GM21381 (cell line): Measurements from ENCODE around the gene ZNF19.

Source experiments
- ATAC-seq: cut with Tn5 transposase; IDR thresholded peaks from one replicate; pipeline ENCODE4 v1.9.1; 2021; ENCODE audit warnings: mild to moderate bottlenecking, moderate library complexity; ENCODE audit not compliant: unreplicated experiment

ZNF19 gene

DNA sequence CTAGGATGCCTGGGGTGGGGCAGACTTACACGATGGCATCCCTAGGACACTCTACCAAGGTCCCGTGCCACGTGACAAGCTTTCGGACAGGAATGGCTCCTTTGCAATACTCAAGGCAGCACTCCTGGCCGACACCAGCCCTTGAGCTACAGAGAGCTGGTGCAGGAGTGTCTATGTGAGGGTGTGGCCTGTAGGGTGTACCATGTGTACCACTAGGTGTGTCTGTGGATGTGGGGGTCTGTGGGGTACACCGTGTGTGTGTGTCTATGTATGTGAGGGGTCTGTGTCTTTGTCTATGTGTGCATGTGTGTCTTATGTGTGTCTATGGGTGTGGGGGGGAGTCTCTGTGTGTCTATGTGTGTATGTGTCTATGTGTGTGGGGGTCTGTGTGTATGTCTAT, 45.4 kb downstream of the ZNF19 start:
- no peak for ATAC-seq

DNA sequence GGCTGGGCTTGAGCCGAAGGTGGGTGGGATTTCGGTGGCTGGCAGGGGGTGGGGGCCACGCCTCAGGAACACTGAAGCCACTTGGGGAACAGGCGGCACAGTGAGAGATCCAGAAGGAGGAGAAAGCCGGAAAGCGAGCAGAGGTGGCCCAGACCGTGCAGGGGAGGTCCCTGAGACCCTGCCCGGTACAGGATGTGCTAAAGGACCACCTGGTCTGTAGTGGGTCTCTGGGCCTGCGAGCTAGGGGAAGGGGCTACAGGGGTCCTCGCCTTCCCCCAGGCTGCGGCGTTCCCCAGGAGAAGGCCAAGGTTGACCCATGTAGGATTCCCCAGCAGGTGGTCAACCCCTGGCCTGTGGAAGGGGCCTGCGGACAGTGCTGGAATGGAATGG, 47.1 kb downstream of the ZNF19 start, which contains the start of gene TLE7:
Gene TLE7 (minus strand): TSS at position 4 of the 390 bp plus-strand sequence. CDS start 8,730 bp downstream, outside the sequence.
- no peak for ATAC-seq

DNA sequence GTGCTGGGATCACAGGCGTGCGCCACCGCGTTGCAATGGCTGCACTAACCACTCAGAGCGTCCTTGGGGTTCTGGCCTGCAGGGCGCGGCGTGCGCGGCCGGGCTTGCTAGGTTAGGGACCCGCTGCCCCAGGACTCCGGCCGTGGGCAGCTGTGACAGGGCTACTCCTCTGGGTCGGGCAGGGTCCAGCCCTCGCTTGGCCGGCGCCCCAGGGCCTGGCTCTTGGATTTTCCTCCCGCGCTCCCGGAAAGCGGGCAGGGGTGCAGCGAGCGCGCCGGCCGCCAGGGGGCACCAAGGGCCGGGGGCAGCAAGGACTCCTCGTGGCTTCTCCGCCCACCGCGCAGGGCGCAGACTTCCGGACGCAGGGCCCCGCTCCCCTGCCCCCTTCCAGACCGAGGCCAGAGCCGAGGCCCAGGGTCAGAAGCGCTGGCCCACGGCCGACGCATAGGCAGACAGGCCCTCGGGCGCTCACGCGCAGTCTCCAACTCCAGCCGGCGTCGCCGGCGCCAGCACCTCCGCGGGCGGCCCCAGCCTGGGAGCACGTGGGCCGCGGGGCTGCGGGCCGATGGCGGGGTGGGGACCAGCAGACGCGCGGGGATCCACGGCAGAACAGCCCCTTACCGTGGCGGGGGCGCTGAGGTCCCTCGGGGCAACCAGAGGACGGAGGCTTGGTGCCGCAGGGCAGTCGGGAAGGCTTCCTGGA, 47.6 kb downstream of the ZNF19 start:
- no peak for ATAC-seq

DNA sequence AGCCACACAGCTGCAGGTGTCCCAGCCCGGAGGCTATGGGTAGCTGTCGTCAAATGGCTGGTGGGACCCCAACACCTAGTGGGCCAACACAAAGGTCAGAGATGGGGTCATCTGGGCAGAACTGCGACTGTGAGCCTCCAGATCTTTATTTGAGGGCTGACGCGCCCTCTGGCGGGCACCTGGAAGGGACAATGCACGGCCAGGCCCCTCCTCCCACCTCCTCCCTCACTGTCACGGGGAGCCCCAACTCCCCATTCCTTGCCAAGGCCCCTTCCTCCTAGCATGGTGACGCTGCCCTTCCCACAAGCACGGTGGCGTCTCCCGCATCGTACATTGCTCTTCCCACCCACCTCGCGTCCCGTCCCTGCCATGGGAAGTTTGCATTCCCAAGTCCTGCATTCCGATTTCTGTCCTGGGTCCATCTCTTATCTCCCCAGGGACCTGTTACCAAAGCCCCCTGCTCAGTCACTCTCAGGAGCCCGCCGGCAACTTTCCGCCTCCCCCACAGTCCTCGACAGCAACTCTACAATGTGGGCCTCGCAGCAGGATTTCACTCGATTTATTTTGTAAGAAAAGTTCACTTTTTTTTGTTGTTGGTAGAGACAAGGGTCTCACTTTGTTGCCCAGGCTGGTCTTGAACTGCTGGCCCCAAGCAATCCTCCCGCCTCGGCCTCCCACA, 48.3 kb downstream of the ZNF19 start:
- ATAC-seq, result no peak

DNA sequence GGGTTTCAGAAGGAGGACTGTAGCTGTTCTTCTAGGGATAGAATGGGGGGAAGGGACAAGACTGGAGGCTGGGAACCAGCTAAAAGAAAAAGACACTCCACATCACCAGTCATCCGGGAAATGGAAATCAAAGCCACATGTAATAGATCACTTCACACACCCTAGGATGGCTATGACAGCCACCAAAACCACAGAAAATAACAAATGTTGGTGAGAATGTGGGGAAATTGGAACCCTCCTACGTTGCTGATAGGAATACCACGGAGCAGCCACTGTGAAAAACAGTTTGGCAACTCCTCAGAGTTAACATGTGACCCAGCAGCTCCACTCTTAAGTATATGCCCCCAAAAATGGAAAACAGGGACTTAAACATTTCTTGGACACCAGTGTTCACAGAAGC, 49.6 kb downstream of the ZNF19 start:
- ATAC-seq, result no peak

DNA sequence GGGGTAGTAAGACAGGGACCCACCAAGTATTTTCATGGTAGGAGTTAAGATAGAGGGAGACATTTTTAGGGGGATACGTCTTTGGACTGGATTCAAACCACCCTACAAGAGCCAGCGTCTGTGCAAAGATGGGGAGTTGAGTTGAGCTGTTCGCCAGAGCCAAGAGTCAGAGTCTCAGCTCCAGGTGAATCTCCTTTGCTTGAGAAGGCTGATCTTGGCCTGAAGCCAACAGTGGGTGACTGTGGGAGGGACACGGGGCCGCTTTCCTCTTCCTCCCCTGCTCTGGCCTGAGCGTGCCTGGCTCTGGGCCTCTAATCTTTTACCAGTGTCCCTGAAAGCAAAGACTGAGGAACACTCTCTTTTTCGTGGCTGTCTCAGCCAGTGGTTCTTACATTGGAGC, 52.7 kb downstream of the ZNF19 start:
- no peak for ATAC-seq

DNA sequence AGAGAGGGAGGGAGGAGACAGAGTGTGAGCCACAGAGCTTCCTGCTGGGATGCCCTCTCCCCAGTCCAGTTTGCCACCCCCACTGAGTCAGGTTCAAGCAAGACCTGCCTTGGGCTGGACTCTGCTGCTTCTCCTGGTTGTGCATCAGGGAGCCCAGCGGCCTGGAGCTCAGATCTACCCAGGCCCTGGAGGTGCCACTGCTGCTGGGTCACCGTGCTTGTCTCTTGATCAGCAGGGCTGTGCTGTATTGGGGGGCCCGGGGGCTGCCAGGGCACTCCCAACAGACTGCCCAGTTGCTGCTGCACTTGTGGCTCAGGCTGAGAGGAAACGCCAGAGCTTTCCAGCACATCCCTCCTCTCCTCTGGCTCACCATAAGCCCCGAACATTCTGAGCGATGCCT, 56.2 kb downstream of the ZNF19 start:
- ATAC-seq, result no peak

DNA sequence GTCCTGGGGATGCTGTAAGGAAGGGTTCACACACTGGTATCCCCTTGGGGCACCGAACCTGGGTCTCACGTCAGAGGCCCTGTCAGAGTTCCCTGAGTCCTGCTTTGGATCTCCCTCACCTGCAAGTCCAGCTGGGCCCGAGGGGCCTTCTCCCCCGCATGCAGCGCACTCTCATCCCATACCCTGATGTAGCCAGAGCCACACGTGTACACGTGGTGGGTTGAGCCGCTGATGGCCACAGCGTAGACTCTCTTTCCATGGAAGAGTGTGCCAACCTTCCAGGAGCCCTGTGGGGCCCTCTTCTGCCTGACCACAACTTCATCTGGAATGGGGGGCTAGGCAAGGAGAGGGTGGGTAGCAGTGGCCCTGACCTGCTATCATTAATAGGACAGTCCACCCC, 57.1 kb downstream of the ZNF19 start:
- ATAC-seq, result no peak

DNA sequence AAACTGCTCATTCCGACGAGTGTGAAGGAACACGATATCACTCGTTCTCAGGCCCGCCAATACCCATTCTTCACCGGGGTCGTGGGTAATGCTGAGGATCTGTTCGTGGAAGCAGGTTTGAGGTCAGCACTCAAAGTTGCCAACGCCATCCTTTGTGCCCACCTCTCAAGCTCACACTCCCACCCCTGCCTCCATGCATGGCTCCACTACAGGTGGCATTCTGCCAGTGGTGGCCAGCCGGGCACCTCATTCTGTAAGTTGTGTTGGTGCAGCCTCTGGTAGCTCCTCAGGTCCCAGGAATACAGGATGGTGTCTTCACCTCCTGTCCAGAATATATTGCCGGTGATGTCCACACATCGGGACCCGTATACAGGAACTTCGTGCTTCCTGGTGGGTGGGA, 57.9 kb downstream of the ZNF19 start:
- ATAC-seq, result no peak

DNA sequence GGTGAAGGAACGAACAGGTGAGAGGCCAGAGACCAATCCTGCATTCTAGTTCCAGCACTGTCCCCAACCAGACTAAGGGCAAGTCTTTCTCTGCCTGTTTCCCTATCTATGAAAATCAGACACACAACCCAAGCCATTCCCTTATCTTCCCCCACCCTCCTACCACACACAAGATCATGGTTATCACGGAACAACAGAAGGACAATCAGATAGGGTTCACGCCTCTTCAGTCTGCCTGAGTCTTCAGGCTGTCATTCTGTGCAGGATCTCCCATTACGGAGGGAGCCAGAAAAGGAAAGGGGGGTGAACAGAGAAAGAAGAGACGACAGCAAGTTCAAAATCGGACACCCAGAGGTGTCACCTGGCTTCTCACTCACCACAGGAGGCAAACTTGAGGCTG, 58.4 kb downstream of the ZNF19 start:
- no peak for ATAC-seq

DNA sequence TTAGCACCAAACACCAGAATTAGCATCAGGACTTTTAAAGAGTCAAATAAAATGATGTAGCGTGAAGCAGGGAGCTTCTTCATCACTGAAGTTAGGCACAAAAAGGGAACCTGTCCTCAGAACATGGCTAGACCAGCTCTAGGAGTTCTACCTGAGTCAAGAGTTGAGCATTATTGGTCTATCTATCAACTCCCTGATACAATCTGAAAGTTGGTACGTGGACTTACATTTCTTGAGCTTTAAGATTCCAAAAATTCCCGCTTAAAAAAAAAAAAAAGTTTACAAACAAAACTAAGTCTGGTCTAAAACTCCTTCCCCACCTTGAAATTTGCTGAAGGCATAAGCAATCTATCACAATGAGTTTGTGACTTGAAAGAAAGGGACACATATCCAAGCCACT, 59.5 kb downstream of the ZNF19 start:
- ATAC-seq, result no peak

DNA sequence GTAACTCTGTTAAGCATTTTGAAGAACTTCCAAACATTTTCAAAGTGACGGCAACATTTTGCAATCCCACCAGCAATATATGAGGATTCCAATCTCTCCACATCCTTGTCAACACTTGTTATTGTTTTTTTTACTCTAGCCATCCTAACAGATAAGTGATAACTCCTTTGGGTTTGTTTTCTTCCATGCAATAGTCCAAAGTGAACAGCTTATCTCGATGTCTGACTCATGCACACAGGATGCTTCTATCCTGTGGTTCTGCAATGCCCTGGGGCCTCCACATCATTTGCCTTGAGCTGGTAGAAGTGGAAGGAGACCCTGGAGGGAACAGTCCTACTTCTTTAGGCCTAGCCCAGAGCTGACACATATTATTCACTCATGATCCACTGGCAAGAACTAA, 60.2 kb downstream of the ZNF19 start:
- no peak for ATAC-seq

DNA sequence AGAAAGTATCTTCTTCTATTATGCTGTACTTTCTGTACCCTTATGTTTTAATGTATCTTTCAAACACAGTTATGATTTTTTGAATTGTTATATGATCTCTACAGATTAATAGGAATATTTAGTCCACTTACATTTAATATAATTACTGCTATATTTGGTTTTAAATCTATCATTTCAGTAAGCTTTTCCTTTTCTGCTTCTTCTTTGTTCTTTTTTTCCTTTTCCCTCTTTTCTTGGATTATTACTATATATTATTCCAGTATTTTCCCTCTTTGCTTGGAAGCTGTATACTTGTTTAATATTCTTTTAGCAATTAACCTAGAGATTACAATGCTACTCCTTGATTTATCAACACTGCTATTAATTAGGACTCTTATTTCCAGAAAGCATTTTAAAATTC, 60.7 kb downstream of the ZNF19 start:
- ATAC-seq, result no peak

DNA sequence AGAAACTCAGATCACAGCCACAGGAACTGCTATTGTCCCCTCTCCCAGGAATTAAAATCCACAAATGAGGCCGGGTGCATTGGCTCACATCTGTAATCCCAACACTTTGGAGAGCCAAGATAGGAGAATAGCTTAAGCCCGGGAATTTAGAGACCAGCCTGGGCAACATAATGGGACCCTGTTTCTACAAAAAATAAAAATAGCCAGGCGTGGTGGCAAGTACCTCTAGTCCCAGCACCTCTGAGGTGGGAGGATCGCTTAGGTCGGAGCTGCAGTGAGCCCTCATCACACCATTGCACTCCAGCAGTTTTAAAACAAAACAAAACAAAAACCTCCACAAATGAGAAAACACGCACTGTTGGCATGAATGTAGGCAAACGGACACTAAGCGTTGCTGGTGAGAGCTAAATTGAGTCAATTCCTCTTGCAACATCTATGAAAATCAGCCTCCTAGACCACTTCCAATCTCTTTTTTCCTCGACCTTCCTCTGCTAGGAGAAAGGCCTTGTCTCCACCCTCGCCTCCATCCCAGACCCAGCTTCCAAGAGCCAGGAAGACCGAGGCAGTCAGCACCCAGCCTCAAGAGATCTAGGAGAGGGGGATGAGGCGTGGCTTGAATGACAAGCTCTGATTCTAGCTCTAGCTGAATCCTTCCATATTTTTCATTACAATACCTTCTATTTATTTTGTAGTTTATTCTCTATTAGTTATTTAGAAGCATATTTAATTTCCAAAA, 62.1 kb downstream of the ZNF19 start:
- ATAC-seq, result no peak

DNA sequence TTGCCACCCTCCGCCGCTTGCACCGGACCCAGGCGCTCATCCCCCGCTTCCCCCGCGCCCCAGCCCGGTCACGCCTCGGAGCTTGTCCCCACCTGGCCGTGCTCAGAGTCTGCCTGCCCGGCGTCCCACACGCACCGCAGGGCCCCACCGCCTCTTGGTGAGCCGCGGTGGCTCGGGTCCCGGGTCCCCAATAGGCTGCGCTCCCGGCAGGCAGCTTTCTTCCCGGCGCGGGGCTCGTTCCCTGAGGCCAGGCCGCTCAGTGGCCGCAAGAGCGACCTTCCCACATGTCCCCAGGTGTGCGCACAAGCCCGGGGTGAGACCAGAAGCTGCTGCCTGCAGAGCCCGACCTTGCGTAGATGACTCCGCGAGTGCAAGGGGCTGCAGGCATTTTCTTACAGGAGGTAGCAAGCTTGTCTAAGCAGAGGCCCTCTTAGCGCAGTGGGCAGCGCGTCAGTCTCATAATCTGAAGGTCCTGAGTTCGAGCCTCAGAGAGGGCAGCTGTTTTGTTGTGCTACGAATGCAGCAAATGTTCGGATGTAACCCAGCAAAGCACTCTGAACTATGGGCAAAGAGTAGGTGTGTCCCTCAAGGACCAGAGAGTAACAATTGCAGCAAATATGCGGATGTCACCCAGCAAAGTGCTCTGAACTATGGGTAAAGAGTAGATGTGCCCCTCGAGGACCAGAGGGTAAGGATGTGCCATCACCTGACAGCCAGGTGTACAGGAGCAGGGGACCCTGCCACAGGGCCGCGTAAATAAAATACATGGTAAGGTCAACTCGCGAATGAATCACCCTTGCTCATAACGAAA, 62.9 kb downstream of the ZNF19 start:
- peak; percentile 69 for ATAC-seq

DNA sequence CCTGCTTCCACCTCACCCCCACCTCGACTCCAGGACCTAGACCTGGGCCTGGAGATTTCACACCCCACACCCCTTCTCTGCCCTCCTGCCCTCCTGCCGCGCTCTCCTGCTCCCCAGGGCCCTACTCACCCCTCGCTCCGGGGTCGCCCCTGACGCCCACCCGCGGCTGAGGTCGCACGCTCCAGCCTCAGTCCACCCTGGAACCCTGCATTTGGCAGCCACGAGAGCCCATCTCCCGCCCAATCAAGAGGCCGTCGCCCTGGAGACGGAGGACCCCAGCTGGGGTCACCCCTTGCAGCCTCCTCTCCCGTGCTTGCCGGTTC, 63.4 kb downstream of the ZNF19 start:
- no peak for ATAC-seq

DNA sequence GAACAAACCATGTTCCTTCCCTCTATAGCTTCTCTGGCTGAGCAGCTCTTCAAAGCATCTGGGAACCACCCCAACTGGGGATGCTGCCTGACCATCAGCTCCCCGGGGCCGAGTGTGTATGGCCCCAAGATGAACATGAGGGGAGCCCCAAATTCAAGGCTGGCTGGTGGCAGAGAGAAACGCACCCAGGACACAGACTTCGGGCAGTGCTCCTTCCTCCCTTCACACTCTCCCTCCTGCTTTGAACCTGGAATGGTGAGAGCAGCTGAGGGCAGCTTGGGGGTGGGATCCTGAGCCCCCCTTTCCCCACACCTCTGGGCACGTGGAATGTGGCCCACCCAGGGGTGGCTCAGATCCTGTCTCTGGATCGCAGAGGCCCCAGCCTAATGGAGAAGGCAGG, 64.5 kb downstream of the ZNF19 start:
- no peak for ATAC-seq

DNA sequence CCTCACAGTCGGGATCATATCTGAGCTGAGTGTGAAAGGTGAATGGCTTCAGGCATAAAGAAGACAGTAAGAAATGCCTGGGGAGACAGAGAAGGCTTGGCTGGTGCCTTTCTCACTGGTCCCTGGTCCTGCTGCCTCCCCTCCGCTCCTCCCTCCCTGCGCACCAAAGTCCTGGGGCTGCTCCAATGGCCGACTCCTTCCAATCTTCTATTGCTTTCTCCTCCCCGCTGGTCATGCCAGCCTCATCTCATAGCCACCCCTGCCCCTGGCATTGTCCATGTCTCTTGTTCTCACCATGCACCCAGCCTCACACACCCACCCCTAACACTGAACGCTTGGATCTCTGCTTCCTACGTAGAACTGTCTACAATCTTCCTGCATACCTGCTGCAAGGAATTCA, 65.3 kb downstream of the ZNF19 start:
- ATAC-seq, result no peak
